Measurements from ENCODE around the gene EPHB1. TPM values are rescaled to one million over a fixed set of nuclear protein-coding genes. Genes with fewer than 3 reads are reported as not detected.

EPHB1 gene
- polyA plus RNA-seq, 1 of the 3 experiments (the other 2 are of a cell fraction), result 1.2 TPM

- H3K27me3 ChIP-seq (ENCODE audit: insufficient read depth), result no peaks in the 10 kb centered on the region
- CTCF ChIA-PET, result no interaction called here
- no peak overlapping the region for H2AFZ ChIP-seq (ENCODE audit: low read depth)
- H3K4me3 ChIP-seq (ENCODE audit: low read depth in 2 of 2, low read length in 1 of 2), result no peak overlapping the region
- no peaks in the 10 kb centered on the region for H3K79me2 ChIP-seq (ENCODE audit: insufficient read depth)
- no peak for DNase-seq
- H3K36me3 ChIP-seq (replicated peaks in 1 of 2; ENCODE audit: control insufficient read depth in 1 of 2, insufficient read depth in 2 of 2, low read length in 1 of 2), result no peaks in the 10 kb centered on the region
- POLR2A ChIA-PET, result no interaction called here
- H3K9me2 ChIP-seq, result no peaks in the 10 kb centered on the region
- TF ChIP-seq RXRA (IDR thresholded peaks at IDR 0.05; ENCODE audit: borderline replicate concordance, low read depth), result no peak
- no peak for TF ChIP-seq MAX (IDR thresholded peaks at IDR 0.05; ENCODE audit: low read depth)
- no peak for TF ChIP-seq RAD21 (IDR thresholded peaks at IDR 0.05; ENCODE audit: low read length)
- no peak for TF ChIP-seq USF1 (IDR thresholded peaks at IDR 0.05; ENCODE audit: borderline replicate concordance, low read depth)
- no peak for TF ChIP-seq EP300 (IDR thresholded peaks at IDR 0.05; ENCODE audit: borderline replicate concordance in 1 of 2, low read depth in 1 of 2, low read length in 1 of 2)
- no peak for TF ChIP-seq JUND (IDR thresholded peaks at IDR 0.05)
- TF ChIP-seq MEF2A (IDR thresholded peaks at IDR 0.05; ENCODE audit: borderline replicate concordance, low read depth), result no peak
- no peak for TF ChIP-seq CHD2 (IDR thresholded peaks at IDR 0.05; ENCODE audit: low read length, partially characterized antibody)
- TF ChIP-seq ZBTB33 (IDR thresholded peaks at IDR 0.05; ENCODE audit: borderline replicate concordance, low read depth), result no peak
- TF ChIP-seq FOSL2 (IDR thresholded peaks at IDR 0.05; ENCODE audit: borderline replicate concordance, low read depth), result no peak
- TF ChIP-seq RCOR1 (IDR thresholded peaks at IDR 0.05; ENCODE audit: low read length), result no peak
- TF ChIP-seq EZH2phosphoT487 (IDR thresholded peaks at IDR 0.05; ENCODE audit: borderline replicate concordance, low read depth), result no peak
- TF ChIP-seq FOXJ3 (CRISPR knock-in tag; IDR thresholded peaks at IDR 0.05), result no peak
- TF ChIP-seq TEAD4 (IDR thresholded peaks at IDR 0.05; ENCODE audit: borderline replicate concordance, insufficient read depth), result no peak
- TF ChIP-seq REST (IDR thresholded peaks at IDR 0.05; ENCODE audit: low read depth, low read length), result no peak
- 55% methylated on average over 5 of the region's 5 CpGs for WGBS (ENCODE audit: low lambda C conversion rate)
- no peaks in the 10 kb centered on the region for H3F3A ChIP-seq (replicated peaks; ENCODE audit: insufficient read depth)
- no peak overlapping the region for H3K4me2 ChIP-seq
- peaks cover 0 to 4% of the 10 kb centered on the region in 2 experiments; a peak in 1 of 4 replicates for H3K4me1 ChIP-seq (ENCODE audit: control insufficient read depth in 1 of 2, insufficient read depth in 2 of 2, low read depth in 1 of 2, low read length in 1 of 2)
- no peaks in the 10 kb centered on the region for H3K9me3 ChIP-seq
- H3K9ac ChIP-seq, result no peak overlapping the region
- H3K27ac ChIP-seq (ENCODE audit: low read depth in 2 of 2, low read length in 1 of 2), result no peak overlapping the region
- H4K20me1 ChIP-seq (ENCODE audit: insufficient read depth), result no peaks in the 10 kb centered on the region
Measured at GRCh38 chr3:135141160-135141559, 346.1 kb downstream of the EPHB1 start.
